Left lung (tissue), 10 donors: ENCODE results near the gene PCDHB11. TPM values are rescaled to one million over a fixed set of nuclear protein-coding genes. Genes with fewer than 3 reads are reported as not detected.
"Not testable (repeated sequence)": the region's sequence is repeated elsewhere in the genome, so short reads cannot be mapped to it uniquely, and the experiment has no call there.

Source experiments
- ATAC-seq: fragments of 200-7000 bp; cut with Tn5 transposase; one replicate; pipeline ENCODE4 v1.9.1; 2020; ENCODE audit warnings: moderate library complexity
- DNase-seq, 4 donors: peaks; one replicate each; pipeline ENCODE4 v3.0.0-alpha.2; 2013 to 2020
- H3K27ac ChIP-seq, 2 donors: fragments of 200-600 bp; sonication (generic) in 1 of 2; one replicate each; pipeline versions ENCODE4 v1.5.0 to v1.8.0; 2020 to 2021
- H3K27me3 ChIP-seq, 2 donors: fragments of 200-600 bp; sonication (generic) in 1 of 2; one replicate each; pipeline versions ENCODE4 v1.5.0 to v1.8.0; 2020 to 2021
- H3K36me3 ChIP-seq, 2 donors: fragments of 200-600 bp; sonication (generic) in 1 of 2; one replicate each; pipeline versions ENCODE4 v1.5.0 to v1.8.0; 2020 to 2021
- H3K4me1 ChIP-seq, 2 donors: fragments of 200-600 bp; one replicate each; pipeline ENCODE4 v1.8.0; 2021
- H3K4me3 ChIP-seq, 2 donors: fragments of 200-600 bp; sonication (generic) in 1 of 2; one replicate each; pipeline versions ENCODE4 v1.5.0 to v1.8.0; 2020 to 2021; ENCODE audit warnings: mild to moderate bottlenecking in 1 of 2
- H3K9me3 ChIP-seq, 2 donors: fragments of 200-600 bp; sonication (generic) in 1 of 2; one replicate each; pipeline versions ENCODE4 v1.5.0 to v1.8.0; 2020 to 2021
- CTCF ChIP-seq, 2 donors: fragments of 200-600 bp; sonication (generic) in 1 of 2; IDR thresholded peaks; one replicate each; pipeline versions ENCODE4 v1.5.0 to v1.8.0; 2021; ENCODE audit warnings: antibody characterized with exemption in 2 of 2
- intact Hi-C, 2 donors: fragments of 100-400 bp; cut with DNase I; formaldehyde crosslinking; loops; one replicate each; pipeline versions ENCODE4 v1.11.2 to v1.14.2; 2022
- polyA plus RNA-seq, 6 donors: library from polyadenylated mRNA; unstranded; fragments of 120-200 nt; gene quantifications; one replicate each; pipeline ENCODE4 v1.2.1, GENCODE V29; 2013; ENCODE audit not compliant: insufficient read length in 6 of 6
- total RNA-seq, 2 donors: library from RNA; stranded (reverse); fragmentation: NEBNext Ultra II Directional; extraction: Animal tissue kit (Norgen Biotek cat#: 25700); gene quantifications; one replicate each; pipeline ENCODE4 v1.2.1, GENCODE V29; 2021
- donor health status: DM: no; HTN: yes; CAD: no.
- donor health status: DM: no; HTN: no; CAD: no.

Gene PCDHB11
- total and polyA plus RNA-seq, 8 donors: 2.4 to 3.8 (median 3.4) TPM

- intact Hi-C loops: no loop called here
- Histone ChIP-seq H3K9me3 (peaks cover 0 to 97% of the 10 kb centered on the region in 2 donors), H3K27ac (no peak overlapping the region)
Observed at GRCh38 chr5:141236516-141237313, 37.3 kb downstream of the PCDHB11 start.

DNA sequence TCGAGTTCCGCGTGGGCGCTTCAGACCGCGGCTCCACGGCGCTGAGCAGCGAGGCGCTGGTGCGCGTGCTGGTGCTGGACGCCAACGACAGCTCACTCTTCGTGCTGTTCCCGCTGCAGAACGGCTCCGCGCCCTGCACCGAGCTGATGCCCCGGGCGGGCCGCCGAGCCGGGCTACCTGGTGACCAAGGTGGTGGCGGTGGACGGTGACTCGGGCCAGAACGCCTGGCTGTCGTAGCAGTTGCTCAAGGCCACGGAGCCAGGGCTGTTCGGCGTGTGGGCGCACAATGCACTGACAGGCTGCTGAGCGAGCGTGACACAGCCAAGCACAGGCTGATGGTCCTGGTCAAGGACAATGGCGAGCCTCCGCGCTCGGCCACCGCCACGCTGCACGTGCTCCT, 42.1 kb downstream of the PCDHB11 start:
- peaks cover 0 to 15% of the 10 kb centered on the region in 2 donors for H3K27me3 ChIP-seq
- no peak for TF ChIP-seq CTCF (IDR thresholded peaks at IDR 0.05)
- H3K4me3 ChIP-seq: no peak overlapping the region
- H3K4me1 ChIP-seq: no peaks in the 10 kb centered on the region
- peaks cover 0 to 97% of the 10 kb centered on the region in 2 donors for H3K9me3 ChIP-seq
- ATAC-seq (no peak), DNase-seq (peak in 1 of 4 donors; percentile 72)
- no peak overlapping the region for H3K27ac ChIP-seq
- no peaks in the 10 kb centered on the region for H3K36me3 ChIP-seq
- intact Hi-C loops: no loop called here

More at GRCh38 chr5:141236516-141237313, 37.3 kb downstream of the PCDHB11 start:
- H3K36me3 ChIP-seq: no peaks in the 10 kb centered on the region
- no peaks in the 10 kb centered on the region for H3K4me1 ChIP-seq
- H3K27me3 ChIP-seq: peaks cover 0 to 35% of the 10 kb centered on the region in 2 donors
- no peak for ATAC-seq
- DNase-seq: no peak
- H3K4me3 ChIP-seq: no peak overlapping the region
- TF ChIP-seq CTCF (IDR thresholded peaks at IDR 0.05): no peak

GRCh38 chr5:141245250-141245717, 45.9 kb downstream of the PCDHB11 start, which contains the start of gene PCDHB15:
TSS of gene PCDHB15 (plus strand) at chr5:141245395. CDS start at chr5:141245579, 184 bp downstream.
- H3K4me3 ChIP-seq: no peak within 1 kb of the TSS
- no peaks in the 10 kb centered on the region for H3K4me1 ChIP-seq
- H3K27ac ChIP-seq: no peak within 1 kb of the TSS
- intact Hi-C loops: no loop called here
- DNase-seq (peak in 1 of 4 donors; percentile 23), ATAC-seq (no peak)
- peaks cover 0 to 10% of the 10 kb centered on the region in 2 donors for H3K27me3 ChIP-seq
- no peaks in the 10 kb centered on the region for H3K36me3 ChIP-seq
- TF ChIP-seq CTCF (IDR thresholded peaks at IDR 0.05): no peak
- peaks cover 0 to 99% of the 10 kb centered on the region in 2 donors for H3K9me3 ChIP-seq

DNA sequence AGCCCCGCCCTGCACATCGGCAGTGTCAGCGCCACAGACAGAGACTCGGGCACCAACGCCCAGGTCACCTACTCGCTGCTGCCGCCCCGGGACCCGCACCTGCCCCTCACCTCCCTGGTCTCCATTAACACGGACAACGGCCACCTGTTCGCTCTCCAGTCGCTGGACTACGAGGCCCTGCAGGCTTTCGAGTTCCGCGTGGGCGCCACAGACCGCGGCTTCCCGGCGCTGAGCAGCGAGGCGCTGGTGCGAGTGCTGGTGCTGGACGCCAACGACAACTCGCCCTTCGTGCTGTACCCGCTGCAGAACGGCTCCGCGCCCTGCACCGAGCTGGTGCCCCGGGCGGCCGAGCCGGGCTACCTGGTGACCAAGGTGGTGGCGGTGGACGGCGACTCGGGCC, 47.5 kb downstream of the PCDHB11 start:
- H3K36me3 ChIP-seq, intact Hi-C loops, DNase-seq, ATAC-seq, H3K4me1 ChIP-seq, H3K27ac ChIP-seq, H3K4me3 ChIP-seq, H3K27me3 ChIP-seq: not testable (repeated sequence)
- peaks cover 0 to 99% of the 10 kb centered on the region in 2 donors for H3K9me3 ChIP-seq

DNA sequence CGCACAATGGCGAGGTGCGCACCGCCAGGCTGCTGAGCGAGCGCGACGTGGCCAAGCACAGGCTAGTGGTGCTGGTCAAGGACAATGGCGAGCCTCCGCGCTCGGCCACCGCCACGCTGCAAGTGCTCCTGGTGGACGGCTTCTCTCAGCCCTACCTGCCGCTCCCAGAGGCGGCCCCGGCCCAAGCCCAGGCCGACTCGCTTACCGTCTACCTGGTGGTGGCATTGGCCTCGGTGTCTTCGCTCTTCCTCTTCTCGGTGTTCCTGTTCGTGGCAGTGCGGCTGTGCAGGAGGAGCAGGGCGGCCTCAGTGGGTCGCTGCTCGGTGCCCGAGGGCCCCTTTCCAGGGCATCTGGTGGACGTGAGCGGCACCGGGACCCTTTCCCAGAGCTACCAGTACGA, 48.0 kb downstream of the PCDHB11 start:
- DNase-seq, H3K4me1 ChIP-seq, H3K36me3 ChIP-seq, ATAC-seq, intact Hi-C loops, H3K4me3 ChIP-seq, H3K27me3 ChIP-seq, H3K27ac ChIP-seq: not testable (repeated sequence)
- H3K9me3 ChIP-seq: peaks cover 0 to 99% of the 10 kb centered on the region in 2 donors

- intact Hi-C loops: no loop called here
- ATAC-seq: no peak
- Histone ChIP-seq H3K27me3 (no peaks in the 10 kb centered on the region), H3K4me3 (no peak overlapping the region), H3K36me3 (no peaks in the 10 kb centered on the region), H3K4me1 (no peaks in the 10 kb centered on the region), H3K27ac (no peak overlapping the region), H3K9me3 (peaks cover 0 to 99% of the 10 kb centered on the region in 2 donors)
- no peak for TF ChIP-seq CTCF (IDR thresholded peaks at IDR 0.05)
- no peak for DNase-seq
Observed at GRCh38 chr5:141250576-141250975, 51.1 kb downstream of the PCDHB11 start.
